GM21576 (cell line): ENCODE measurements around the gene WDR83.
"Not testable (repeated sequence)": the region's sequence is repeated elsewhere in the genome, so short reads cannot be mapped to it uniquely, and the experiment has no call there.

Experiments
- ATAC-seq: cut with Tn5 transposase; IDR thresholded peaks from one replicate; pipeline ENCODE4 v1.9.1; 2021; ENCODE audit warnings: mild to moderate bottlenecking, moderate library complexity; ENCODE audit not compliant: unreplicated experiment

The WDR83 gene

DNA sequence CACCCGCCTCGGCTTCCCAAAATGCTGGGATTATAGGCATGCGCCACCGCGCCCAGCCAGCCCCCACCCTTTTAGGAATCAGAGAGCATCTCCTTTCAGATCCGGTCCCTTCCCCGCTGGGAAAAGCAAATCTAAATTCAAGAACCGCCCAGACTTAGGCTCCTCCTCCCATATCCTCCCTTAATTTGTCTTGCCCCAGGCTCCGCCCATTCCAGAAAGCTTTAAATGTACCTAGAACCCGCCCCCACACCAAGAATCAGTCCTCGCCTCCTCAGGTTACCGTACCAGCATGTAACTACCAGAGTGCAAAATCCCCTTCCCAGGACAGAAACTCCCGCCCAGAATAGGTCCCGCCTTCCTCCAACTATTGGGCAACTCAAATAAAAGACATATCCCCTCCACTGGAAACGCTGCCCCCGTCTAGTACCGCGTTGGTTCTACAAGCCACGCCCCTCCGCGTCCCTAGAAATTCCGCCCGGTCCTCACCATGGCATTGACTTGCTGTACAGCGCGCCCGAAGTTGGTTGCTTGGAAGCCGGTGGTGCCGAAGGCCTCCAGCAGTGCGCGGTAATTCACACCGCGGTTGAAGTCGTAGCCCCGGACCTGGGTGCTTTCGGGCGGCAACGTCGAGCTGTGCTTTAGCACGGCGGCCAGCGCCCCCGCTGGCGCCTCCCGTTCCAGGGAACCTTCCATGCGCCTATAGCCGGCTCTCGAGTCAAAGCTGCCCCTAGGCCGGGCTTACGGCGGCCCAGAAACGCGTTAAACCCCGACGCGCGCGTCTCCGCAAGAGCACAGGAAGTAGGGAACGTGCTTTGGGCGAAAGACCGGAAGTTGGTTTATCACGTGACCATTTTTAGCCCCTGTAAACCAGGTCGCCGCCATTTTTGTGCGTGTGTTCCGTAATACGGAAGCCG is 14.7 kb downstream of the WDR83 start, which contains the start of gene DHPS:
Gene DHPS (minus strand): TSS at position 807 of the 914 bp plus-strand sequence. CDS start 114 bp downstream, at position 693.
- ATAC-seq, result peak; percentile 59

- ATAC-seq, result no peak
Measured at GRCh38 chr19:12685831-12686230, 19.2 kb downstream of the WDR83 start.

DNA sequence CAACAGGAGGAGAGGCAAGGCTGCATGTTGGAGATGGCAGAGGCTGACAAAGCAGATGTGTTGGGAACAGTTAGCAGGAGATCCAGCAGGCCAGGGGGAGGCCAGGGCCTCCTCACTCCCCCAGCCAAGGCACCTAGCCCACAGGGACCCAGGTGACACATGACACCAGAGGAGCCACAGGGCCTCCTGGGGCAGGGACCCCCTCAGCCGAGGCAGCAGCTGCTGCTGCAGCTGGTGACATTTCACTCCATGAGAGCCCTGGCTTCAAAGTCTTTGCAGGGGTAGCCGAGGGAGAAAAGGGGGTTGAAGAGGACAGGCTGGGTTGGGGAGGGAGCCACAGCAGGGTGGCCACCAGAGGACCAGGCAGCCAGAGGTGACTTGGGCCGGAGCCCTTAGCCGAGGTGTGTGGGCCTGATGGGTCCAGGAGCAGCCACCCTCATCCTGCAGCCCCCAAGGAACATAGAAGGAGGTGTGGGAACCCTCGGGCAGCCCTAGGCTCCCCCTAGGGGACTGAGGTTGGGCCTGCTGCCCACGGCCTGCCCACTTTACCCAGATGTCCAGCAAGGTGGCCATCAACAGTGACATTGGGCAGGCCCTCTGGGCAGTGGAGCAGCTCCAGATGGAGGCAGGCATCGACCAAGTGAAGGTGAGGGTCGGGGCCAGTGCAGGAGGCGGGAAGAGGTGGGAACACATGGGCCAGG is 21.0 kb downstream of the WDR83 start, which contains the start of gene GNG14:
Gene GNG14 (plus strand): TSS at position 503 of the 701 bp plus-strand sequence. CDS start 51 bp downstream, at position 554.
- ATAC-seq, result no peak

- no peak for ATAC-seq
Measured at GRCh38 chr19:12689012-12689411, 22.4 kb downstream of the WDR83 start.

DNA sequence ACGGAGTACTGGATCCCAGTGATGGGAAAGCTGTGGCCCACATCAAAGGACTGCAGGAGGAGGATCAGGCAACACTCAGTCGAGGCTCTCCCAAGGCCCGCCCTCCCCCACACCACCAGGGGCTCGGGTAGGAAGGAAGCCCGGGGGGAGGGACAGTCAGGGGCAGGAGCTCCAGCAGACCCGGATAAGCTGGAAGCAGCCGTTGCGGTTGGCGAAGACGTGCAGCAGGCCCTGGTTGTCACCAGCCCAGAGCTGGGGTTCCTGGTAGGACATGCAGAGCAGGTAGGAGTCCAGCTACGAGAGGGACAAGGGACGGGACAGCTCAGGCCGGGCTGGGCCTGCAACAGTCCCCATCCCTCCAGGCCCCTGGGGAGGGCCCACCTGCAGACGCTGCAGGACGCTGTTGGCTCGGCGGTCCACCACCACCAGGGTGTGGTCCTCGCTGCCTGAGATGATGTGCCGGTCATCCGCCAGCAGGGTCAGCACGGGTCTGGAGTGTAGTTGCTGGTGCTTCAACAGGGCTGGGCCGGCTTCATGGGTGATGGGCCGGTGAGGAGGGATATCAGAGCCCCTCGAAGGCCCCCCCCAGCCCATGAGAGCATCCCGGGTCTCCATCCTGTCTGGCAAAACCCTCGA is 23.1 kb downstream of the WDR83 start:
- ATAC-seq, result no peak

DNA sequence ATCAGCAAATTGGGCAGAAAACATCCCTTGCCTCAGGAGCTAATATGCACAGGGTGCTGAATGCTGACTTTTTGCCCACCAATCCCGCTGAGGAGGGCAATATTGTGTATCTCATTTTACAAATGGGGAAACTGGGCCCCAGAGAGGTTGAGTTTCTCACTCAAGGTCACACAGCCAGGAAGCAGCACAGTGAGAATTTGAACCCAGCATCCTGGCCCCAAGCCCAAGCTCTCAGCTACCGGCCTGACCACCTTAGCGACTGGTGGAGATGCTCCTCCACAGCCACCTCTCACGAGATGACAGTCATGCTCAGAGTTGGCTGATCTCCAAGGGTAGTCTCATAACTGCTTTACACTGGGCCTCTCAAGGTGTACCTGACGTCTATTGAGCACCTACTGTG is 26.4 kb downstream of the WDR83 start:
- ATAC-seq, result no peak

DNA sequence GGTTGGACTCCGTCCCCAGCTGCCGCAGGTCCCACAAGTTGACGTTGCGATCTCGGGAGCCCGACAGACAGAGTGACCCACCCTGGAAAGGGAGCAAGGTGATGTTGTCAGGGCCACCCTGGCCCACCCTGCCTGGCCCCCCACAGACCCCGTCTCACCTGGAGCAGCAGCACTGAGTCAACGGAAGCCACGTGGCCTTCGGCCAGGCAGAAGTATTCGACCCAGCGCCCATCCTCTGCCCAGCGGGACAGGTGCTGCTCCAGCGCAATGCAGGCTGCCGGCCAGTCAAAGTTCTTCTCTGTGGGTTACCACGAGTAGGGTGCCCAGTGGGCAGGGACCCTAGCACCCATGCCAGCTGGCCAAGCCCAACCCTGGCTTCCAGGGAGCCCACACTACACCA is 28.0 kb downstream of the WDR83 start:
- ATAC-seq, result no peak

- no peak for ATAC-seq
Measured at GRCh38 chr19:12695096-12695495, 28.5 kb downstream of the WDR83 start.

- no peak for ATAC-seq
Measured at GRCh38 chr19:12695514-12695913, 28.9 kb downstream of the WDR83 start.

- ATAC-seq, result no peak
Measured at GRCh38 chr19:12695997-12696365, 29.4 kb downstream of the WDR83 start.

GRCh38 chr19:12696366-12697335 is 30.0 kb downstream of the WDR83 start, which contains the start of gene FBXW9:
Gene FBXW9, minus strand, starts transcription at chr19:12696631. Its CDS starts 50 bp downstream, at chr19:12696581.
- peak; percentile 63 for ATAC-seq

- ATAC-seq, result not testable (repeated sequence)
Measured at GRCh38 chr19:12697425-12697824, 30.8 kb downstream of the WDR83 start.

GRCh38 chr19:12698138-12698537 is 31.5 kb downstream of the WDR83 start:
- ATAC-seq, result no peak

- no peak for ATAC-seq
Measured at GRCh38 chr19:12701596-12702282, 35.1 kb downstream of the WDR83 start.

GRCh38 chr19:12703046-12703445 is 36.4 kb downstream of the WDR83 start:
- no peak for ATAC-seq

- ATAC-seq, result no peak
Measured at GRCh38 chr19:12705169-12705568, 38.6 kb downstream of the WDR83 start.

GRCh38 chr19:12705654-12706331 is 39.2 kb downstream of the WDR83 start:
- no peak for ATAC-seq

GRCh38 chr19:12706332-12706718 is 39.7 kb downstream of the WDR83 start:
- ATAC-seq, result no peak

DNA sequence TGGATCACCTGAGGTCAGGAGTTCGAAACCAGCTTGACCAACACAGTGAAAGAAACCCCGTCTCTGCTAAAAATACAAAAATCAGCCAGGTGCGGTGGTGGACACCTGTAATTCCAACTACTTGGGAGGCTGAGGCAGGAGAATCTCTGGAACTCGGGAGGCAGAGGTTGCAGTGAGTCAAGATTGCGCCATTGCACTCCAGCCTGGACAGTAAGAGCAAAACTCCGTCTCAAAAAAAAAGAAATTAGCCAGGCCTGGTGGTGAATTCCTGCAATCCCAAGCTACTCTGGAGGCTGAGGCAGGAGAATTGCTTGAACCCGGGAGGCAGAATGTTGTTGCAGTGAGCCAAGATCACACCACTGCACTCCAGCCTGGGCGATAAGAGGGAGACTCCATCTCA is 42.0 kb downstream of the WDR83 start:
- ATAC-seq, result no peak
